AG04450 (cell line): ENCODE results near the gene CCDC57. TPM values are rescaled to one million over a fixed set of nuclear protein-coding genes. Genes with fewer than 3 reads are reported as not detected.

Experiments used
- CTCF ChIA-PET: fragments of 300-600, 350-600 bp; formaldehyde crosslinking; extraction: SDS; loops from one replicate; lab custom pipeline; 2022; ENCODE audit warnings: antibody characterized with exemption, inconsistent platforms; lab: Charles Lee
- POLR2A ChIA-PET: fragments of 350-600 bp; formaldehyde crosslinking; extraction: SDS; loops from one replicate; lab custom pipeline; 2021; ENCODE audit warnings: antibody characterized with exemption, inconsistent platforms; lab: Yijun Ruan, JAX
- DNase-seq: peaks from one replicate; pipeline ENCODE4 v3.0.0-alpha.2; 2011; ENCODE audit warnings: low read depth, low spot score
- H3K27ac ChIP-seq: one replicate; pipeline ENCODE4 v1.5.1; 2012; ENCODE audit warnings: low read depth, low read length, control low read depth
- H3K27me3 ChIP-seq: one replicate; pipeline ENCODE4 v1.6.0; 2012; ENCODE audit warnings: low read length; ENCODE audit not compliant: control insufficient read depth, insufficient read depth
- H3K4me3 ChIP-seq: 2 replicates; pipeline ENCODE4 v1.5.1; 2011; ENCODE audit warnings: mild to moderate bottlenecking, low read depth, low read length, control low read depth
- H3K9me3 ChIP-seq: 2 replicates; pipeline ENCODE4 v1.5.1; 2012; ENCODE audit warnings: low read length; ENCODE audit not compliant: control insufficient read depth, insufficient read depth
- CTCF ChIP-seq: IDR thresholded peaks from 2 replicates; pipeline ENCODE4 v1.5.1; 2011; ENCODE audit warnings: low read depth, low read length, control low read depth, inconsistent platforms
- polyA plus RNA-seq: library from polyadenylated mRNA; depleted of rRNA; stranded (reverse); fragments of >200 nt; gene quantifications from 2 replicates; pipeline ENCODE4 v1.2.3, GENCODE V29; 2011

CCDC57 gene
- polyA plus RNA-seq, 1 experiment: 11.1 TPM

- POLR2A ChIA-PET: interaction anchor here (0.5 kb wide), 1 partner anchor 9 kb away, joined by 3 read pairs; no protein-coding TSS in a partner anchor
- Histone ChIP-seq H3K27me3 (no peaks in the 10 kb centered on the region), H3K4me3 (no peak overlapping the region), H3K9me3 (no peaks in the 10 kb centered on the region; the same call in 1 of the 2 replicates), H3K27ac (no peak overlapping the region)
- DNase-seq: no peak
- CTCF ChIA-PET: interaction anchor here (1.3 to 3.2 kb wide), 3 partner anchors 18 to 126 kb away, joined by 3 to 21 read pairs (median 6); partner anchors contain the start of gene RAC3
- TF ChIP-seq CTCF: no peak
Observed at GRCh38 chr17:82156284-82156925, 56.2 kb downstream of the CCDC57 start.

- Histone ChIP-seq H3K27ac (no peak overlapping the region), H3K4me3 (no peak overlapping the region), H3K9me3 (no peaks in the 10 kb centered on the region; the same call in 1 of the 2 replicates), H3K27me3 (no peaks in the 10 kb centered on the region)
- TF ChIP-seq CTCF: no peak
- ChIA-PET CTCF (interaction anchor here (1.3 to 3.2 kb wide), 3 partner anchors 17 to 125 kb away, joined by 3 to 21 read pairs (median 6); partner anchors contain the start of gene RAC3), POLR2A (no interaction called here)
- DNase-seq: no peak
Observed at GRCh38 chr17:82155606-82156005, 57.0 kb downstream of the CCDC57 start.

- ChIA-PET POLR2A (no interaction called here), CTCF (interaction anchor here (0.9 to 3.2 kb wide), 4 partner anchors 27 to 124 kb away, joined by 3 to 21 read pairs (median 4); partner anchors contain the start of genes DCXR and RAC3)
- Histone ChIP-seq H3K27me3 (no peaks in the 10 kb centered on the region), H3K4me3 (no peak overlapping the region), H3K27ac (no peak overlapping the region), H3K9me3 (no peaks in the 10 kb centered on the region; the same call in 1 of the 2 replicates)
- DNase-seq: no peak
- no peak for TF ChIP-seq CTCF
Observed at GRCh38 chr17:82154881-82155331, 57.7 kb downstream of the CCDC57 start.

GRCh38 chr17:82153745-82154375 lies 58.8 kb downstream of the CCDC57 start:
- TF ChIP-seq CTCF: peak; percentile 81
- peak; percentile 30 for DNase-seq
- Histone ChIP-seq H3K27ac (no peak overlapping the region), H3K4me3 (no peak overlapping the region), H3K9me3 (peaks cover 5% of the 10 kb centered on the region; the same call in 1 of the 2 replicates), H3K27me3 (no peaks in the 10 kb centered on the region)
- ChIA-PET POLR2A (no interaction called here), CTCF (interaction anchor here (0.6 to 3.2 kb wide), 5 partner anchors 17 to 126 kb away, joined by 3 to 21 read pairs (median 3); partner anchors contain the start of genes DCXR and RAC3)
